ENCODE results near the gene ZNF620. TPM values are rescaled to one million over a fixed set of nuclear protein-coding genes. Genes with fewer than 3 reads are reported as not detected.
"Not testable (repeated sequence)": the region's sequence is repeated elsewhere in the genome, so short reads cannot be mapped to it uniquely, and the experiment has no call there.

ZNF620 gene
- total RNA-seq, 1 donor from 2014 or later = 0.56 TPM

- ATAC-seq = peak; percentile 86
Measured at GRCh38 chr3:40504636-40505430, 1.0 kb upstream of the ZNF620 start.

- no peak for ATAC-seq
Measured at GRCh38 chr3:40511031-40511718, 5.3 kb downstream of the ZNF620 start.

GRCh38 chr3:40516201-40516600, 10.4 kb downstream of the ZNF620 start:
- ATAC-seq = no peak

- ATAC-seq = no peak
Measured at GRCh38 chr3:40518067-40518466, 12.2 kb downstream of the ZNF620 start.

GRCh38 chr3:40518848-40519247, 13.0 kb downstream of the ZNF620 start:
- ATAC-seq = no peak

- no peak for ATAC-seq
Measured at GRCh38 chr3:40521254-40521653, 15.4 kb downstream of the ZNF620 start.

- ATAC-seq = no peak
Measured at GRCh38 chr3:40523781-40524180, 17.9 kb downstream of the ZNF620 start.

- no peak for ATAC-seq
Measured at GRCh38 chr3:40524222-40524567, 18.4 kb downstream of the ZNF620 start.

GRCh38 chr3:40524568-40525285, 18.9 kb downstream of the ZNF620 start, which contains the start of gene ZNF621:
Gene ZNF621 (plus strand): TSS chr3:40524960. CDS start chr3:40525841, 881 bp downstream.
- peak; percentile 98 for ATAC-seq

GRCh38 chr3:40528426-40528825, 22.6 kb downstream of the ZNF620 start:
- ATAC-seq = no peak

GRCh38 chr3:40532252-40532651, 26.4 kb downstream of the ZNF620 start:
- ATAC-seq = no peak

GRCh38 chr3:40534283-40534682, 28.4 kb downstream of the ZNF620 start:
- no peak for ATAC-seq

GRCh38 chr3:40546816-40547215, 41.0 kb downstream of the ZNF620 start:
- no peak for ATAC-seq

- ATAC-seq = no peak
Measured at GRCh38 chr3:40550167-40550566, 44.3 kb downstream of the ZNF620 start.

GRCh38 chr3:40557575-40558161, 51.8 kb downstream of the ZNF620 start:
- no peak for ATAC-seq

GRCh38 chr3:40562482-40562881, 56.6 kb downstream of the ZNF620 start:
- not testable (repeated sequence) for ATAC-seq

- not testable (repeated sequence) for ATAC-seq
Measured at GRCh38 chr3:40565629-40566028, 59.8 kb downstream of the ZNF620 start.

- ATAC-seq = no peak
Measured at GRCh38 chr3:40566694-40567093, 60.9 kb downstream of the ZNF620 start.

Other genes starting within 250 kb of the ZNF620 start
- gene EIF1B, start 196.3 kb upstream of the ZNF620 start, total RNA-seq = 19.5 TPM
- gene ENTPD3, start 118.9 kb upstream of the ZNF620 start, total RNA-seq = 9.2 TPM
- gene RPL14, start 48.7 kb upstream of the ZNF620 start, total RNA-seq = 1,667 TPM
- gene ZNF619, start 28.9 kb upstream of the ZNF620 start, total RNA-seq = 3.6 TPM
- 11.5 TPM for gene ZNF621, start 18.9 kb downstream of the ZNF620 start, total RNA-seq